Liver (tissue), 9 donors: ENCODE measurements around the gene MAPRE2. TPM values are rescaled to one million over a fixed set of nuclear protein-coding genes. Genes with fewer than 3 reads are reported as not detected.

Experiments
- DNase-seq: peaks from one replicate; pipeline ENCODE4 v3.0.0-alpha.2; 2017; ENCODE audit warnings: low spot score
- H3K27ac ChIP-seq, 2 donors: one replicate each; pipeline ENCODE4 v1.7.0; 2013; ENCODE audit warnings: inconsistent platforms in 2 of 2, low read length in 2 of 2, control low read depth in 1 of 2, low read depth in 1 of 2, mild to moderate bottlenecking in 1 of 2
- H3K27me3 ChIP-seq, 4 donors: one replicate each; pipeline versions ENCODE4 v1.6.1 to v1.7.0; 2013; ENCODE audit warnings: low read length in 3 of 4, inconsistent platforms in 1 of 4, mild to moderate bottlenecking in 1 of 4, moderate library complexity in 1 of 4; ENCODE audit not compliant: control insufficient read depth in 4 of 4, insufficient read depth in 4 of 4
- H3K36me3 ChIP-seq, 4 donors: one replicate each; pipeline versions ENCODE4 v1.6.1 to v1.7.0; 2013; ENCODE audit warnings: low read length in 3 of 4, mild to moderate bottlenecking in 3 of 4, low read depth in 1 of 4, moderate library complexity in 1 of 4; ENCODE audit not compliant: control insufficient read depth in 4 of 4, insufficient read depth in 3 of 4
- H3K4me1 ChIP-seq, 4 donors: one replicate each; pipeline versions ENCODE4 v1.6.1 to v1.7.0; 2013; ENCODE audit warnings: low read length in 3 of 4, mild to moderate bottlenecking in 3 of 4, moderate library complexity in 1 of 4; ENCODE audit not compliant: control insufficient read depth in 4 of 4, insufficient read depth in 4 of 4
- H3K4me3 ChIP-seq, 3 donors: one replicate each; pipeline versions ENCODE4 v1.6.1 to v1.7.0; 2013; ENCODE audit warnings: low read length in 3 of 3, control low read depth in 1 of 3, low read depth in 1 of 3, mild to moderate bottlenecking in 1 of 3
- H3K9ac ChIP-seq, 2 donors: one replicate each; pipeline ENCODE4 v1.7.0; 2013; ENCODE audit warnings: low read length in 2 of 2, mild to moderate bottlenecking in 2 of 2, moderate library complexity in 2 of 2, control low read depth in 1 of 2, low read depth in 1 of 2
- H3K9me3 ChIP-seq, 4 donors: one replicate each; pipeline versions ENCODE4 v1.6.1 to v1.7.0; 2013; ENCODE audit warnings: low read length in 3 of 4; ENCODE audit not compliant: control insufficient read depth in 4 of 4
- ATF3 ChIP-seq: IDR thresholded peaks from 2 replicates; pipeline ENCODE4 v1.6.1; 2016; ENCODE audit warnings: antibody characterized with exemption
- CTCF ChIP-seq: fragments of 150-350 bp; IDR thresholded peaks from 2 replicates; pipeline ENCODE4 v1.5.1; 2017; ENCODE audit warnings: improper control_type of control experiment, low read depth, low read length; ENCODE audit not compliant: missing input control
- EGR1 ChIP-seq, 2 donors: IDR thresholded peaks; 2 replicates each; pipeline ENCODE4 v1.6.1; 2016 to 2018; ENCODE audit warnings: antibody characterized with exemption in 2 of 2, low read depth in 2 of 2
- FOXA1 ChIP-seq: IDR thresholded peaks from 2 replicates; pipeline ENCODE4 v1.6.1; 2016; ENCODE audit warnings: antibody characterized with exemption
- FOXA2 ChIP-seq: IDR thresholded peaks from 2 replicates; pipeline ENCODE4 v1.6.1; 2016; ENCODE audit warnings: antibody characterized with exemption
- GABPA ChIP-seq, 2 donors: IDR thresholded peaks in 1 of 2; conservative IDR thresholded peaks in 1 of 2; 2 replicates each; pipeline ENCODE4 v1.6.1; 2016; ENCODE audit warnings: antibody characterized with exemption in 2 of 2, mild to moderate bottlenecking in 1 of 2, moderate library complexity in 1 of 2
- JUND ChIP-seq, 2 donors: IDR thresholded peaks; 2 replicates each; pipeline ENCODE4 v1.6.1; 2016; ENCODE audit warnings: antibody characterized with exemption in 2 of 2
- MAX ChIP-seq: IDR thresholded peaks from 2 replicates; pipeline ENCODE4 v1.6.1; 2016; ENCODE audit warnings: antibody characterized with exemption
- NR2F2 ChIP-seq: IDR thresholded peaks from 2 replicates; pipeline ENCODE4 v1.6.1; 2016; ENCODE audit warnings: antibody characterized with exemption
- RAD21 ChIP-seq, 2 donors: IDR thresholded peaks; 2 replicates each; pipeline ENCODE4 v1.6.1; 2016; ENCODE audit warnings: antibody characterized with exemption in 2 of 2, mild to moderate bottlenecking in 2 of 2
- RXRA ChIP-seq, 2 donors: IDR thresholded peaks; 2 replicates each; pipeline ENCODE4 v1.6.1; 2017 to 2018; ENCODE audit warnings: antibody characterized with exemption in 2 of 2, mild to moderate bottlenecking in 1 of 2
- SP1 ChIP-seq: IDR thresholded peaks from 2 replicates; pipeline ENCODE4 v1.6.1; 2018; ENCODE audit warnings: antibody characterized with exemption, mild to moderate bottlenecking
- YY1 ChIP-seq: IDR thresholded peaks from 2 replicates; pipeline ENCODE4 v1.6.1; 2016; ENCODE audit warnings: antibody characterized with exemption, mild to moderate bottlenecking
- WGBS: extraction: QIAGEN DNeasy Blood & Tissue Kit; methylation state at CpG from one replicate; pipeline ENCODE4 v1.1.7; 2013; 5-methylcytosine and 5-hydroxymethylcytosine counted together
- polyA plus RNA-seq, 2 donors: library from polyadenylated mRNA; stranded (reverse) in 1 of 2; unstranded in 1 of 2; fragments of 200-250 nt in 1 of 2; fragments of >200 nt in 1 of 2; fragmentation: Nextera tagmentation in 1 of 2; extraction: Ambion mirVana in 1 of 2; gene quantifications; one replicate each; pipeline versions ENCODE4 v1.2.1 to v1.2.3, GENCODE V29; 2013 to 2015
- total RNA-seq, 2 donors: library from RNA; depleted of rRNA; stranded (reverse); fragments of >200 nt; gene quantifications; one replicate each; pipeline ENCODE4 v1.2.3, GENCODE V29; 2014
- TF ChIP-seq, protein P1 (sequence below): IDR thresholded peaks from 2 replicates; pipeline ENCODE4 v1.6.1; 2016; ENCODE audit warnings: antibody characterized with exemption
- donor health status: healthy.
- donor health status: healthy.
- donor health status: healthy.
- donor health status: healthy.
- donor health status: healthy.

MAPRE2 gene
- total and polyA plus RNA-seq, 4 donors: 7.9 to 12.8 (median 11.0) TPM

DNA sequence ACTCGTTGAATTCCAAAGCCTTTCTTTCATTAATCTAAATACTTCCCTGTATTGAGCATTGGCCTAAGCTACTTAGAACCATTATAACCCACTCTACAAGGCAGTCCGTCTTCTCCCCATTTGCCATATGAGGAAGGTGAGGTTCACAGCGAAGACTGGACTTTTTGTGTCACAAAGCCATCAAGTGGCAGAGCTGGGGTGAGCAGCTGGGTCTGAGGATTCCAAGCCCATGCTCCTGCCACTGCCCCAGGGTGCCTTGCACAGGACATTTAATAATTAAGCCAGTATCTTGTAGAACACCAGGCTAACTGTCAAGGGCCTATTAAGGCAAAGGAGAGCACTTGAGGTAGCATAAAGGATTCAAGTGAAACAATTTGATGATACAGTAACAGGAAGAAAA, 130.8 kb downstream of the MAPRE2 start:
- H3K4me3 ChIP-seq: no peak overlapping the region
- TF ChIP-seq GABPA (IDR thresholded peaks at IDR 0.05 in 1 of 2, conservative IDR thresholded peaks at IDR 0.05 in 1 of 2): no peak
- TF ChIP-seq, protein P1, sequence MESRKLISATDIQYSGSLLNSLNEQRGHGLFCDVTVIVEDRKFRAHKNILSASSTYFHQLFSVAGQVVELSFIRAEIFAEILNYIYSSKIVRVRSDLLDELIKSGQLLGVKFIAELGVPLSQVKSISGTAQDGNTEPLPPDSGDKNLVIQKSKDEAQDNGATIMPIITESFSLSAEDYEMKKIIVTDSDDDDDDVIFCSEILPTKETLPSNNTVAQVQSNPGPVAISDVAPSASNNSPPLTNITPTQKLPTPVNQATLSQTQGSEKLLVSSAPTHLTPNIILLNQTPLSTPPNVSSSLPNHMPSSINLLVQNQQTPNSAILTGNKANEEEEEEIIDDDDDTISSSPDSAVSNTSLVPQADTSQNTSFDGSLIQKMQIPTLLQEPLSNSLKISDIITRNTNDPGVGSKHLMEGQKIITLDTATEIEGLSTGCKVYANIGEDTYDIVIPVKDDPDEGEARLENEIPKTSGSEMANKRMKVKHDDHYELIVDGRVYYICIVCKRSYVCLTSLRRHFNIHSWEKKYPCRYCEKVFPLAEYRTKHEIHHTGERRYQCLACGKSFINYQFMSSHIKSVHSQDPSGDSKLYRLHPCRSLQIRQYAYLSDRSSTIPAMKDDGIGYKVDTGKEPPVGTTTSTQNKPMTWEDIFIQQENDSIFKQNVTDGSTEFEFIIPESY: no peak
- TF ChIP-seq ATF3: no peak
- no peak for TF ChIP-seq CTCF
- no peaks in the 10 kb centered on the region for H3K27me3 ChIP-seq
- H3K27ac ChIP-seq: peak overlapping the region; percentile 72 to 74
- no peaks in the 10 kb centered on the region for H3K36me3 ChIP-seq
- H3K9ac ChIP-seq: peak overlapping the region in 1 of 2 donors; percentile 71
- WGBS: 86% methylated on average over 3 of the region's 3 CpGs
- DNase-seq: no peak
- peaks cover 6 to 22% (median 16%) of the 10 kb centered on the region in 4 donors for H3K4me1 ChIP-seq
- no peaks in the 10 kb centered on the region for H3K9me3 ChIP-seq

DNA sequence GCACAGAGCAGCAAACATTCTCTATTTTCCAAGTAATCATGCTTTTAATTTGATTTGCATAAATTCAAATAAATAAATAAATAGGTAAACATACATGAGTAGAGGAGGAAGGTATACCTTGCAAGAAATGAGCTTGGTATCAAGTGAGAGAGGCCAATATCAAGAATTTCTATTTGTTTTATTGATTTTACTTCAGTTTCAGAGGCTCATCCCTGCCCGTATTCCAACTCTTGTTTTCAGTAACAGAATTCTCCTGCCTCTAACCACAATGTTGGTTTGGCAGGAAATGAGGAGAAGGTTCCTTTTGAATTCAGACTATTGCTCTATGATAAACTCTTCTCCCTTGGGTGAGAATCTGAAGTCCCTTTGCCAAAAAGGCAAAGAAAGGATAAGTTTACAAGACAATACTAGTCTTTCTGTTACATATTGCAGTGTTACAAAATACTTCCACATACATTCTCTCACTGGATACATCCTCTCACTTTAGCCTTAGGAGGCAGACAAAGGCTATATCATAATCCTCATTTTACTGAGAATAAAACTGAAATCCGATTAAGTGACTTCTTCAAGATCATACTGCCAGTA, 131.3 kb downstream of the MAPRE2 start:
- 50% methylated on average over 2 of the region's 2 CpGs for WGBS

More for the DNA sequence above, 131.3 kb downstream of the MAPRE2 start:
- TF ChIP-seq SP1: no peak
- no peak for TF ChIP-seq NR2F2
- no peak for TF ChIP-seq RXRA (IDR thresholded peaks at IDR 0.05)
- no peak for TF ChIP-seq FOXA2
- TF ChIP-seq, protein P1: no peak
- no peak for TF ChIP-seq FOXA1
- no peak for TF ChIP-seq EGR1 (IDR thresholded peaks at IDR 0.05; ENCODE audit: low read depth in 2 of 2)
- no peak for TF ChIP-seq JUND (IDR thresholded peaks at IDR 0.05)
- no peak for TF ChIP-seq RAD21 (IDR thresholded peaks at IDR 0.05)
- no peak for TF ChIP-seq MAX
- no peak for TF ChIP-seq CTCF
- TF ChIP-seq YY1: no peak
- TF ChIP-seq GABPA (IDR thresholded peaks at IDR 0.05 in 1 of 2, conservative IDR thresholded peaks at IDR 0.05 in 1 of 2): no peak
- H3K36me3 ChIP-seq: no peaks in the 10 kb centered on the region
- DNase-seq: no peak
- H3K9ac ChIP-seq: peak overlapping the region in 1 of 2 donors; percentile 39
- no peaks in the 10 kb centered on the region for H3K27me3 ChIP-seq
- no peak overlapping the region for H3K4me3 ChIP-seq
- H3K4me1 ChIP-seq: peaks cover 6 to 22% (median 16%) of the 10 kb centered on the region in 4 donors
- no peaks in the 10 kb centered on the region for H3K9me3 ChIP-seq
- peak overlapping the region in 1 of 2 donors; percentile 18 for H3K27ac ChIP-seq
